CD4-positive, alpha-beta T cell treated with Interleukin-17A for 4 hours (primary cell): ENCODE data around the gene KLHL22.
"Not testable (repeated sequence)": the region's sequence is repeated elsewhere in the genome, so short reads cannot be mapped to it uniquely, and the experiment has no call there.

Source experiments
- DNase-seq: peaks from one replicate; pipeline ENCODE4 v3.0.0-alpha.2; 2020; ENCODE audit warnings: mixed read lengths

The KLHL22 gene

DNA sequence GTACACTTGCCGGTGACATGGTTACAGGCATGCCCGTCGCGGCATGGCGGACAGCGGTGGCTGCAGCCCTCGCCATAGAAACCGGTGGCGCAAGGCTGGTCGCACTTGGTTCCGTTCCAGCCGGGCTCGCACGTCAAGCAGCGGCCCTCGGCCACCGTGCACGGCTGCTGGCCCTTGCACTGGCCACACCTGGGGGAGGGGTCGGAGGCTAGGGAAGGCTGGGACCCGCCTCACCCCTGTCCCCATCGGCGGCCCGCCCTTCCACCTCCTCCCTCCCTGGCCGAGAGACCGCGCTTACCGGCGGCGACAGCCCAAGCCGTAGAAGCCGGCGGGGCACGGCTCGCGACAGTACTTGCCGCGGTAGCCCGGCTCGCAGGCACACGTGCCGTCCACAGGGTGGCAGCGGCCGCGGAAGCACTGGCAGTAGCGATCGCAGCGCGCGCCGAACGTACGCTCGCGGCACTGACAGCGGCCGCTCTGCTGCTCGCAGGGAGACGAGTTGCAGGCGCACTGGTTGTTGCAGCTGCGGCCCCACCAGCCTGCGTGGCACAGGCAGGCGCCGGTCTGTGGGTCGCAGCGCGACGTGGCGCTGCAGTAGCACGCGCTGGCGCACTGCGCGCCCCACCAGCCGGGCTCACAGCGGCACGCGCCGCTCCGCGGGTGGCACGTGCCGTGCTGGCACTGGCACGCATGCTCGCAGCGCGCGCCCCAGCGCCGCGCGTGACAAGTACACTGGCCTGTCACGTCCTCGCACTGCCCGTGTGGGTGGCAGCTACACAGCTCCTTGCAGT lies 64.7 kb downstream of the KLHL22 start:
- peak; percentile 68 for DNase-seq

DNA sequence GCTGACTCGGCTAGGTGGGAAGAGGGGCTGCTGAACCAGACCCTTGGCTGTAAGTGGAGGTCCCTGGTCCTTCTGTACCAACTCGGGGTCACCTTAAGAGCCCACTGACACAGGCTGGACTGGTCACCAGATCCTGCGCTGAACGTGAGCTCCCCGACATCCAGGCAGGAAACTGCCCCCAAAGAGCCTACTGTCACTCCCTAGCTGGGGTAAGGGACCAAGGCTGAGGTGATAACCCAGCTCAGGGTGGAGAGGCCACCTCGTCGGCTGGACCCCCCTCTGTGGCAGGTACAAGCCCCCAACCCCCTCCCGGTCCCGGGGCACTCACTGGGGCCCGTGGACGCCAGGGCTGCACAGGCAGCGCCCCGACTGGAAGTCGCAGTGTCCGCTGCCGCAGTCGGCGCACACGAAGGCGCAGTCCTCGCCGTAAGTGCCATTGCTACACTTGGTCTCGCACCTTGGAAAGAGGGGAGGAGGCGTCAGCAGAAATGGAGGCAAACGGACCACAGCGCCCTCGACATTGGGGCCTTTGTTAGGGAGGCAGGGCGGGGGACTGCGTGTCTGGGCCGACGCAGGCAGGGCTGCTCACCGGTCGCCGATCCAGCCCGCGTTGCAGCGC lies 65.4 kb downstream of the KLHL22 start:
- peak; percentile 21 for DNase-seq

DNA sequence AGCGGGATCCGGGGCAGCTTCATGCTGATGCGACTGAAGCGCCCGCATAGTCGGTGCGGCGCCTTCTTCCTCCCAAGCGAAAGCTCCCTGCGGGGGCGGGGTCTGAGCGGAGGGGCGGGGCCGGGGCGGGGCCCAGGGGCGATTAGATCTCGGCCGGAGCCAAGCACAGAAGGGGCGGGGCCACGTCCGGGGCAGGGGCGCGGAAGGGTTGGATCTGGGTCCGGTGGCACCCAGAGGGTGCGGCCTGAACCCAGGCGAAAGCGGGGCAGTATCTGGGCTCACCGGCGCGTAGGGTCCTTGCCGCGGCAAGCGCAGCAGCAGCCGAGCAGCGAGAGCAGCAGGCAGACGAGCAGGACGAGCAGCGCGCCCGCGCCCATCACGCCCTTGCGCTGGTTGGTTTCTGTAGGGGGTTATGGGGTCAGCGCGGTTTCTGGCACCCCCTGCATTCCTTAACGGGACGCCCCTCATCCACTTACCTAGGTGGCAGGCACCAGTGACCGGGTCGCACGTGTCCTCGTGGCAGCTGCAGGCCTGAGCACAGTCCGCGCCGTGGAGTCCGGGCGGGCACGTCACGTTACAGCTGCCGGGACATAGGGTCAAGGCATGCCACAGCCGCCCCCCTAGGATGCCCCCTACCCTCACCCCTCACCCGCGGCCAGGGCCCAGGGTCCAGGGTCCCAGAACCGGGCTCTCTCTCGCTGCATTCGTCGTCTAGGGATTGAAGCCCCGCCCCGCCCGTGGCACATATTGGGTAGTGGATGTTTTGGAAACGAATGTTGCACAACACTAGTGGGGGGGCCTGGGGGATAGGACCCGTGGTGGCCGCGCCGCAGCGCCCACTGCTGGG lies 66.1 kb downstream of the KLHL22 start:
- peak; percentile 95 for DNase-seq

- no peak for DNase-seq
Observed at GRCh38 chr22:20428496-20429253, 66.9 kb downstream of the KLHL22 start.

GRCh38 chr22:20427945-20428417 lies 67.6 kb downstream of the KLHL22 start:
- no peak for DNase-seq

DNA sequence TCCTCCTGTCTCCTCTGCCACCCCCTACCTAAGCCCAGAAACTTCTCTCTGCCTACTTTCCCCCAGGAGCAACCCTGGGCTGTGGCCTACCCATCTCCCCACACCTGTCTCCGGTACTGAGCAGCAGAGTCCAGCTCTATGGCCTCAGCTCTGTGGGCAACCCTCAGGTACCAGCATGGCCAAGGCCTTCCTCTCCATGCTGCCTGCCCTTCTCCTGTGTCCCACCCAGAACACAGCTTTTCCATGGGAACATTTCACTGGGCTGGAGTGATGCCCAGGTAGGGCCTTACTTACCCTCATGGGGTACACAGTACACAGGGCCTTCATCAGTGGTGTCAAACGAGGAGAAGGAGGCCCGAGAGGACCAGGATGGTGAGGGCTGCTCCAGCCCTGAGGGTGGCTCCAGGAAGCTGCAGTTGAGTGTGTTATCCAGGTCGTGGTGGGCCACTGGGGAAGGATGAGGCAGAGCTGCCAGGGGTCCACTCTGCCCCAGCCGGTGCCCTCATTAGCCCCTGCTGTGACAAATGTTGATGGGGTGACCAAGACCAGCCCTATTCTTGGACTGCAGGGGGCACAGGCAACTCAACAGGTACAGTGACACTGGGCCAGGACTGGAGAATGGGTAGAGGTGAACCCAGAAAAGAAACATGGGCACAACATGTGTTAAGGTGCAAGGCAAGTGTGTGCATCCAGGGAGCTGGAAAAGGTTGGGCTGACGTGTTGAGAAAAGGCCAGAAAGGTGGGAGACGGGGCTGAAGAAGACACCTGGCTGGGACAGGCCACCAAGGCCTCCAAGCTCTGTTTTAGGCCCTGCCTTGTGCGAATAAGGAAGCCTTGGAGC lies 68.3 kb downstream of the KLHL22 start:
- DNase-seq, result no peak

- no peak for DNase-seq
Observed at GRCh38 chr22:20426259-20426615, 69.4 kb downstream of the KLHL22 start.

GRCh38 chr22:20425566-20426258 lies 69.9 kb downstream of the KLHL22 start:
- DNase-seq, result peak; percentile 21

- peak; percentile 34 for DNase-seq
Observed at GRCh38 chr22:20424932-20425565, 70.5 kb downstream of the KLHL22 start.

GRCh38 chr22:20424568-20424931 lies 71.0 kb downstream of the KLHL22 start:
- no peak for DNase-seq

GRCh38 chr22:20423906-20424551 lies 71.6 kb downstream of the KLHL22 start:
- no peak for DNase-seq

DNA sequence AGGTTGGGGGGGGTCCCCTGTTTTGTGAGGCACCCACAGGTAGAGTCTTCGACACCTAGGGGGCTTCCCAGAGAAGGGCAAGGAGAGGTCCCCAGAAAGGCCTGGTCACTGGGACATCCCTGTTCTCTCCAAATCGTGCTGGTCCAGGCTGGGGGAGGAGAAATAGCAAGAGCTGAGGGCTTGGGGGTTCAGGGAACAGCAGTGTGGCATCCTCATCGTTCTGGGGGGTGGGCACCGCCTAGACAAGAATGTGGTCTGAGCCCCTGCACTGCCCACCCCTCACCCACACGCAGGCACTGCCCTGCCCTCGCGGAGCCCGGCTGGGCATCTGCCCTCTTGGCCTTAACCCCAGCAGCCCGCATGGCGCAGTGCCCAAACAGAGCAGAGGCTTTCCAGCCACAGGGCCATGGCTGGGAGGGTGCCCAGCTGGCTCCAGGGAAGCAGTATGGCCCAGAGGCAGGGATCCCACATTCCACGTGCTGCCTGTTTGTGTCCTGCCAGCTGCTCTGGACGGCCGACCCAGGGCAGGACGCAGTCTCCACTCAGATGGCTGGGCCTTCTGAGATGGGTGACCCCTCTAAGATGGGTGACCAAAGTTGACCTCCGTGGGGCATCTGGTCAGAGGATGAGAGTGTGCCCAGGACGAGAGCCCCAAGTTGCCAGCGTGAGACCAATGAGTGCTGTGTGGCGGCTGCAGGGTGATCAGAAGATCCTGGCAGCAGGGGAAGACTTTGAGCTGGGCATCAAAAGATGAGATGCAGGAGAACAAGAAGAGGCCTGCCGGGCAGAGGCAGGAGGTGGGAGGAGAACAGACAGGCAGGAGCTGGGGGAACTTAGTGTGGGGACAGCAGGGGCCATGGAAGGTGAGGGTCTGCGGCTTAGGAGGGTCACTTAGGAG lies 72.3 kb downstream of the KLHL22 start:
- DNase-seq, result no peak

DNA sequence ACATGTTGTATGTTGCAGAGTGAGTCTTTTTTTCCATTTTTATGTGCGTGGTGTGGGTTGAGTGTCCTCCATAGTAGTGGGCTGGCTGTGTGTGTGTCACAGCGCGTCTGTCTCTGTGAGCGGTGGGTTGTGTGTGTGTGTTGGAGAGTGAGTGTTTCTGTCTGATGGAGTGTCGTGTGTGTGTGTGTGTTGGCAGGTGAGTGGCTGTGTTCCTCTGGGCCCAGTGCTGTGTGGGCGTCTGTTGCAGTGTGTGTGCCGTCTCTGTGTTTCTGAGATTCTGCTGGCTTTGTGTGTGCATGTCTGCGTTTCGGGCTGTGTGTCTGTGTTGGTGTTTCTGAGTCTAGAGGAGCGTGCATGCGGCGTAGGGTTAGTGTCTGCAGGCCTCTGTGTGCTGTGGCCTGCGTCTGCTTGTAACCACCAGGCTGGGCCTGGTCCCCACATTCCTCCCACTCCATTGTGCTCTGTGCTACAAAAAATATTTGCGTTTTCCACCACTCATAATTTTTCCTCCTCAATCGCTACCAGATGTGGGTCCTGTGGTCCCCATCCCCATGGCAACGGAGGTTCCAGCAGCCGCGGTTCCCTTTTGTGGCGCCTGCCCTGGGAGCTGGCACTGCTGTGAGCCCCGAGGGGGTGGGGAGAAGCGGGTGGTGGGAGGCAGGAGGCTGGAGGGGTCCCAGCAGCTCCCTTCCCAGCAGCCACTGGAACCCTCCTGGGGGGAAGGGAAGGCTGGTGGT lies 73.2 kb downstream of the KLHL22 start:
- no peak for DNase-seq

- no peak for DNase-seq
Observed at GRCh38 chr22:20421507-20421874, 74.1 kb downstream of the KLHL22 start.

DNA sequence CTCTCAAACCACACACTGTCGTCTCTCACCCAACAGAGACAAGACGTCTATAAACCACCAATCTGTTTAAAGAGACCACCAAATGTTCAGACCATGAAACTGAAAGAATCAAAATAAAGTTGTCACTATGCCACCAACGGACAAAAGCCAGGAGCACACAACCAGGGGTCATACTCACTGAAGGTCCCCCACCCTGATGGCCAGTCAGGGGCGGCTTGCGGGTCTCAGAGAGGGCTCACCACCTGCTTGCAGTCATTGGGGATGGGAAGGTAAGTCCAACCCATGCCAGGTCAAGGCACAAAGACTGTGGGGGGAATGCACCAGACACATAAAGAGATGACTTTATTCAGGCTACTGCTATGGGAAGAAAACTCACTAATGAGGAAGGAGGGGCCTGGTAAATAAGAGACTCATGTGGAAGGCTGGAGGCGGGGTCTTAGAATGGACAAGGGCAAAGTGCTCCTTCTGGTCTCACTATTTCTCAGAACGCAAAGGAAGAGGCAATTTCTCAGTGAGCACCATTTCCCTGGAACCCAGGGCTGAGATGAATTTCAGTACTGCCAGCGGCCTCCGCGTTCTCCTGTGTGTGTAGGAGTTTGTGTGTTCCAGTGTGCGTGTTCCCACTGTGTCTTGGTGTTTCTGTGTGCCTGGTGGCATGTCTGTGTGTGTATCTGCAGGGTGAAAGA lies 75.3 kb downstream of the KLHL22 start:
- no peak for DNase-seq

DNA sequence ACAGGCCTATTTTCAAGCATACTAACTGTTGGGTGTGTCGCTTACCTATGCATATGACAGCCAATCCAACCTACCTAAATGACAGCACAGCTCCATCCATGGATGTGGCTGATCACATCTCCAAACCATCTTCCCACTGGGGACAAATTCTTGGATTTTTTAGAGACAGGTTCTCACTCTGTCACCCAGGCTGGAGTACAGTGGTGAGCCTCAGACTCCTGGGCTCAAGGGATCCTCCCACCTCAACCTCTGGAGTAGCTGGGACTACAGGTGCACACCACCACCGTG lies 76.0 kb downstream of the KLHL22 start:
- no peak for DNase-seq

- peak; percentile 82 for DNase-seq
Observed at GRCh38 chr22:20418211-20418788, 77.3 kb downstream of the KLHL22 start.

- not testable (repeated sequence) for DNase-seq
Observed at GRCh38 chr22:20415699-20416098, 79.9 kb downstream of the KLHL22 start.
